Superior temporal gyrus (tissue), 1 donor: ENCODE results near the gene ZNF585A.
"Not testable (repeated sequence)": the region's sequence is repeated elsewhere in the genome, so short reads cannot be mapped to it uniquely, and the experiment has no call there.

ENCODE experiments used
- DNase-seq: peaks from one replicate; pipeline ENCODE4 v3.0.0-alpha.2; 2016; ENCODE audit errors: extremely low spot score

ZNF585A gene

GRCh38 chr19:37172368-37173366 is at the start of gene ZNF585A:
ZNF585A (minus strand) TSS chr19:37172695; CDS start chr19:37169910, 2,785 bp downstream.
- DNase-seq, result peak; percentile 99

DNA sequence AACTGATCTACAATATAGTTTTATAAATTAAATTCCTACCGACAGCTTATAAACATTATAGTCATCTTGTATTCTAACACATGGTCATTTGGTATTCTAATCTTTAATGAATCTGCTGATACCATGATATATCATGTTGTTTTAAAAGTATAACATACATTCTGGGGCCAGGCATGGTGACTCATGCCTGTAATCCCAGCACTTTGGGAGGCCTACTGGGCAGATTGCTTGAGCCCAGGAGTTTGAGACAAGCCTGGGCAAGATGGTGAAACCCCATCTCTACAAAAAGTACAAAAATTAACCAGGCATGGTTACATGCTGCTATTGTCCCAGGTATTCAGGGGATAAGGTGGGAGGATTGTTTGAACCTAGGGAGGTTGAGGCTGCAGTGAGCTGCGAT is 48.6 kb upstream of the ZNF585A start:
- DNase-seq, result no peak

DNA sequence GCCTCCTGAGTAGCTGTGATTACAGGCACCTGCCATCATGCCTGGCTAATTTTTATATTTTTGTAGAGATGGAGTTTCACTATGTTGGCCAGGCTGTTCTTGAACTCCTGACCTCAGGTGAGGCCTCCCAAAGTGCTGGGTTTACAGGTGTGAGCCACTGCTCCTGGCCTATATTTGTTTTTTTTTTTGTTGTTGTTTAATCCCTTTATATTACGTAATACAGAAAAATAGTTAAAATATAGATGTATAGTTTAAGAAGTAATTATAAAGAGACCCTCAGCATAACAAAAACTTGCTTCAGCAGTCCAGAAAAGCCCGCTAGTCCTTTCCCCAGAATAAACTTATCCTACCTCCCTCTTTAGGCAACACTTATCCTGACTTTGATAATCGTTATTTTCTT is 47.9 kb upstream of the ZNF585A start:
- DNase-seq, result no peak

GRCh38 chr19:37218592-37218935 is 46.1 kb upstream of the ZNF585A start:
- DNase-seq, result no peak

DNA sequence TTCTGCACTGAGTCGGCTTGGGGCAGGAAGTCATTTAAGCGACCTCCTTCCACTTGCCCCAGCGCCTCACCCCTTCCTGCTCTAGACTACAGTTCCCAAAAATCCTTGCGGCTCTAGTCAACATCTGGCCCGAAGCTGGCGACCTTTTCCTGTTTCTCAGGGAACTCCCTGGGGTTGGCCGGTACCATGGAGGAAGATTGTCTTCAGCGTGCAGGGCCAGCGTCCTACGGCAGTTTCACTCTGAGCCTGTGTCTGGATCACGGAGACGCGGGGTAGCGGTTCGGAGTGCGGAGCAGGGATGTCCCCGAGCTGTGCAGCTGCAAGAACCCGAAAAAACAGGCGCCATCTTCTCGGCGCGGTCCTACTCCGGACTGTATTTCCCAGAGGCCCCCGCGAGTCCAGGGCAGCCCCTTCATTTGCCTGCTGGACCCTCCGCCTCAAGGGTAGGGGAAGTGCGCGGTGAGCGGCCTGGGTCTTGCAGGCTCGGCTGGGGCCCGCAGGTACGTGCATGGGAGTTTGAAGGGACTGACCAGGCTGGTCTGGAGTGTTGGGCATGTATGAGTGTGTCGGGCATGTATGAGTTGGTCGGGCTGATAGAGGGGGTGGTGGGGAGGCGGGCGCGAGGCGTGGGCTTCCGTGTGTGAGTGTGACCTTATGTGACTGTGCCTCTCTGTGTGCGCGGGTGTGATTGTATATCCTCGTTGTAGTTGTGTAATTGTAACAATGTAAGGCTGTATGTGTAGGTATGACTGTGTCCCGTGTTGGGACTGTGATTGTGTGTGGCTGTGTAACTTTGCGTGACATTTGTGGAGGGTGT is 45.5 kb upstream of the ZNF585A start, which contains the start of gene ZNF383:
Gene ZNF383 (plus strand): TSS at position 440 of the 817 bp plus-strand sequence. CDS start 12,240 bp downstream, outside the sequence.
- peak; percentile 97 for DNase-seq

GRCh38 chr19:37217480-37217774 is 44.9 kb upstream of the ZNF585A start:
- no peak for DNase-seq

DNA sequence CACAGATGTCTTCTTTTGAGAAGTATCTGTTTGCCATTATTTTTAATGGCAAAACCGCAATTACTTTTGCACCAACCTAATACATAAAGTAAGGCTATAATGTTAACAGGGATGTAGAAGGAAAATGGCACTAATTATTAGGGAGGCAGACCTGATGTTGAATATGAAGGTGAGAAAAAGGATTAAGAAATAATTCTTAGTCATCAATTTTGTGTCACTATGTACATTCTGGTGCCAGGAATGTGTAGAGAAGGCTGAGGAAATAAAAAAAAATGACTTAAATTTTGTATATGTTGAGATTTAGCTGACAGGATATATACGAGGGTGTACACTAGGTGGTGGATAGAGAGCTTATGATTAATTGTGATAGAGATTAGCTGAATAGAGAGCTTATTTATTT is 25.3 kb upstream of the ZNF585A start:
- no peak for DNase-seq

DNA sequence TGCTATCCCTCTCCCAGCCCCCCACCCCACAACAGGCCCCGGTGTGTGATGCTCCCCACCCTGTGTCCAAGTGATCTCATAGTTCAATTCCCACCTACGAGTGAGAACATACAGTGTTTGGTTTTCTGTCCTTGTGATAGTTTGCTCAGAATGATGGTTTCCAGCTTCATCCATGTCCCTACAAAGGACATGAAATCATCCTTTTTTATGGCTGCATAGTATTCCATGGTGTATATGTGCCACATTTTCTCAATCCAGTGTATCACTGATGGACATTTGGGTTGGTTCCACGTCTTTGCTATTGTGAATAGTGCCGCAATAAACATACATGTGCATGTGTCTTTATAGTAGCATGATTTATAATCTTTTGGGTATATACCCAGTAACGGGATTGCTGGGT is 24.6 kb upstream of the ZNF585A start:
- DNase-seq, result not testable (repeated sequence)

GRCh38 chr19:37195248-37195647 is 22.8 kb upstream of the ZNF585A start:
- DNase-seq, result not testable (repeated sequence)

- not testable (repeated sequence) for DNase-seq
These were observed 13.6 kb upstream of the ZNF585A start for GRCh38 chr19:37186071-37186470.

- no peak for DNase-seq
These were observed 6.9 kb downstream of the ZNF585A start for GRCh38 chr19:37165635-37166034.

GRCh38 chr19:37160153-37160552 is 12.3 kb downstream of the ZNF585A start:
- DNase-seq, result no peak

GRCh38 chr19:37148214-37148613 is 24.3 kb downstream of the ZNF585A start:
- DNase-seq, result no peak

DNA sequence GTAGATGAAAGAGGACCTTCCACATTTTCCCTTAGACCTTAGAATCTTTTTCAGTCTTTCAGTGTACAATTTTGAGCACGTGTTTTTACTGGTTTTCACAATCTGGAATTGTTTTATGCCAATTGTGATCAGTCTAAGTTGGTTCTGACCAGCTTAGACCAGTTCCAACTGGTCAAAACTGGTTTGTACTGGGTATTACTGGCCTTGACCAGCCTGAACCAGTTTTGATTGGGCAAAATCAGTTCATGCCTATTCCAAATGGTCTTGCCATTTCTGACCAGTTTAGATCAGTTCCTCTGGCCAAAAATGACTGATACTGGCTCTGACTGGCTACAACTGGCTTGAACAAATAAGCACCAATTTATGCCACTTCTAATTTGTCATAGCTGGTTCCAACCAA is 36.4 kb downstream of the ZNF585A start:
- no peak for DNase-seq

- no peak for DNase-seq
These were observed 43.7 kb downstream of the ZNF585A start for GRCh38 chr19:37128821-37129177.

GRCh38 chr19:37127999-37128820 is 44.3 kb downstream of the ZNF585A start:
- DNase-seq, result no peak

GRCh38 chr19:37122093-37122492 is 50.4 kb downstream of the ZNF585A start:
- DNase-seq, result not testable (repeated sequence)

DNA sequence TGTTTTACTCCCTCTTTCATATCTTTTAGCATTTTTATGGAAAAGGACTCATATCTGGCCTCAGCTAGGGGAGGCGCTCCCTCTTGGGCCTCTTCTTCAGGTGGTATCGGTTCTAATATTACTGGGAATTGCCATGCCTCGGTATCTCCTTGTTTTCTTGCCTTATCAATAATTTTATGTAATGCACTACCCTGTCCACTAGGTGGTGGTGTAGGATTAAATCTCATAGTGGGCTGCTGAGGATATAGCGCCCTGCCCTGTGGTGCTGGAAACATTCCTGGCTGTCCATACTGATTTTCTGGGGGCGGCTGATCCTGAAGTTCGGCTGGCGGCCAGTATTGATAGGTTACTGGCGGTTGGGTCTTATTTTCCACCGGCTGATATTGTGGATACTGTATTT is 58.5 kb downstream of the ZNF585A start:
- DNase-seq, result no peak

DNA sequence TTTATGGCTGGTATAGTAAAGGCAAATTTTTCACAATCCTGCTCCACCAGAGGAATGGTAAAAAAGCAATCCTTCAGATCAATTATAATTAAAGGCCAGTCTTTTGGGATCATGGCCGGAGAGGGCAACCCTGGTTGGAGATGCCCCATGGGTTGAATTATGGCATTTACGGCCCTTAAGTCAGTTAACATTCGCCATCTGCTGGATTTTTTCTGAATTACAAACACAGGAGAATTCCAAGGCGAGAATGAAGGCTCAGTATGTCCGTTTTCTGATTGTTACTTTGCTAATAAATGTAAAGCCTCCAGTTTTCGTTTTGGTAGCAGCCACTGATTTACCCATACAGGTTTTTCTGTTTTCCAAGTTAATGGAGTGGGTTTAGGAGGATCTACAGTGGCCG is 60.7 kb downstream of the ZNF585A start:
- not testable (repeated sequence) for DNase-seq

DNA sequence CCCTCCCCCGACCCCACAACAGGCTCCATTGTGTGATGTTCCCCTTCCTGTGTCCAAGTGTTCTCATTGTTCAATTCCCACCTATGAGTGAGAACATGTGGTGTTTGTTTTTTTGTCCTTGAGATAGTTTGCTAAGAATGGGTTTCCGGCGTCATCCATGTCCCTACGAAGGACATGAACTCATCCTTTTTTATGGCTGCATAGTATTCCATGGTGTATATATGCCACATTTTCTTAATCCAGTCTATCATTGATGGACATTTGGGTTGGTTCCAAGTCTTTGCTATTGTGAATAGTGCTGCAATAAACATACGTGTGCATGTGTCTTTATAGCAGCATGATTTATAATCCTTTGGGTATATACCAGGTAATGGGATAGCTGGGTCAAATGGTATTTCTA is 68.4 kb downstream of the ZNF585A start:
- DNase-seq, result not testable (repeated sequence)

DNA sequence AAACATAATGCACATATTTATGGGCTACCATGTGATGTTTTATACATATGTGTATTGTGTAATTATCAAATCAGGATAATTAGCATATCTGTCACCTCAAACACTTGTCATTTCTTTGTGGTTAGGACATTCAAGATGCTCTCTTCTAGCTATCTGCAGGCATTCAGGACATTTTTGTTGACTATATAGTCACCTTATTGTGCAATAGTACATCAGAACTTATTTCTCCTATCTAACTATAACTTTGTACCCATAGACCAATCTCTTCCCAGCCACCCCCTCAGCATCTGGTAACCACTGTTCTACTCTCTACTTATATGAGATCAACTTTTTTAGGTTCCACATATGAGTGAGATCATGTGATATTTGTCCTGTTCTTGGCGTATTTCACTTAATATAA is 73.9 kb downstream of the ZNF585A start:
- DNase-seq, result no peak

DNA sequence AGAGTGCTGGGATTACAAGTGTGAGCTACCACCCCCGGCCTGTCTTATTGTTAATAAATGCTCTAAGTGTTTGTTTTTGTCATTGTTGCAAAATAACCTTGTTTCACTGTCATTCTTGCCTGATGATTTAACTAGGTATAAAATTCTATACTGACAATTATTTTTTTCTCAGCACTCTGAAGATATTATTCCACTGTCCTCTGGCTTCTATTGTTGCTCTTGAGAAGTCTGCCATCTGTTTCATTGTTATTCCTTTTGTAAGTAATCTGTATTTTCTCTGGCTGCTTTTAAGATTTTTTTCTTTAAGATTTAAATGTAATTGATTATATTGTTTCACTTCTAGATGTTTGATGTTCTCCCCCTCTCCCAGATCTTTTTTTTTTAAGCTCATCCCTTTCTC is 76.6 kb downstream of the ZNF585A start:
- DNase-seq, result no peak
